ENCODE data around the gene CSTB. TPM values are rescaled to one million over a fixed set of nuclear protein-coding genes. Genes with fewer than 3 reads are reported as not detected.

Gene CSTB
- total and polyA plus RNA-seq, 2 donors (not counting 3 experiments of a cell fraction or from before 2014, with no cell fraction given): 65.8 to 83.7 TPM

GRCh38 chr21:43825242-43825935 lies 49.3 kb upstream of the CSTB start:
- no peaks in the 10 kb centered on the region for H3K79me2 ChIP-seq (ENCODE audit: control insufficient read depth, insufficient read depth, low read length)
- no peaks in the 10 kb centered on the region for H3K9me1 ChIP-seq (replicated peaks; ENCODE audit: control insufficient read depth, extremely low read depth, insufficient read depth, low read length)
- no peak for DNase-seq (ENCODE audit: low read depth, low spot score)
- H3K27me3 ChIP-seq (ENCODE audit: control insufficient read depth in 2 of 2, insufficient read depth in 2 of 2, low read length in 2 of 2): peaks cover 0 to 3% of the 10 kb centered on the region in 2 experiments
- no peaks in the 10 kb centered on the region for H4K20me1 ChIP-seq (replicated peaks; ENCODE audit: control insufficient read depth, extremely low read depth, insufficient read depth, low read length)
- dilution Hi-C loops (cut with MboI; ENCODE audit: extremely low pct_ligation_motif_present, low sequenced_read_pairs): no loop called here
- H3K9me3 ChIP-seq (replicated peaks; ENCODE audit: control insufficient read depth, insufficient read depth, low read length): no peaks in the 10 kb centered on the region
- H3K9ac ChIP-seq (replicated peaks; ENCODE audit: extremely low read depth, insufficient read depth, low read length): no peak overlapping the region
- H3K4me3 ChIP-seq (replicated peaks in 1 of 3; ENCODE audit: insufficient read depth in 1 of 3, low read depth in 1 of 3, low read length in 3 of 3): no peak overlapping the region
- H3K27ac ChIP-seq (ENCODE audit: insufficient read depth, low read depth, low read length): no peak overlapping the region
- no peak overlapping the region for H2AFZ ChIP-seq (ENCODE audit: low read depth, low read length)
- no peaks in the 10 kb centered on the region for H3K4me1 ChIP-seq (ENCODE audit: control insufficient read depth, extremely low read depth, insufficient read depth, low read length)
- no peaks in the 10 kb centered on the region for H3K36me3 ChIP-seq (ENCODE audit: control insufficient read depth in 2 of 2, extremely low read depth in 1 of 2, insufficient read depth in 2 of 2, low read length in 2 of 2)
- ChIA-PET POLR2A (no interaction called here), CTCF (interaction anchor here (0.6 to 3.0 kb wide), 11 partner anchors 9 to 150 kb away, joined by 3 to 13 read pairs (median 3); partner anchors contain the start of gene RRP1)
- intact Hi-C loops (cut with micrococcal nuclease): loop anchor here (5.0 kb wide), 1 partner anchor 42 kb away; the partner anchor contains the start of gene AGPAT3
- FAIRE-seq: no peak
- no TSS peak for BruUV-seq (replicated peaks)
- TF ChIP-seq EZH2 (IDR thresholded peaks at IDR 0.05; ENCODE audit: borderline replicate concordance, low read depth, low read length, severe bottlenecking): no peak
- TF ChIP-seq GATA2 (IDR thresholded peaks at IDR 0.05; ENCODE audit: insufficient read depth, insufficient read length, low read depth, low read length): no peak
- TF ChIP-seq POLR2A (IDR thresholded peaks at IDR 0.05; ENCODE audit: low read depth, low read length): no peak
- no peak for TF ChIP-seq MYC (IDR thresholded peaks at IDR 0.05; ENCODE audit: low read depth, low read length)
- no peak for TF ChIP-seq CTCF (IDR thresholded peaks at IDR 0.05; ENCODE audit: extremely low read depth in 1 of 2, insufficient read depth in 1 of 2, low read depth in 1 of 2, low read length in 2 of 2)
- TF ChIP-seq FOS (IDR thresholded peaks at IDR 0.05; ENCODE audit: borderline replicate concordance, insufficient read depth, low read length): no peak
- TF ChIP-seq POLR2AphosphoS5 (IDR thresholded peaks at IDR 0.05; ENCODE audit: insufficient read depth, low read depth, low read length): no peak
- TF ChIP-seq, protein P1, sequence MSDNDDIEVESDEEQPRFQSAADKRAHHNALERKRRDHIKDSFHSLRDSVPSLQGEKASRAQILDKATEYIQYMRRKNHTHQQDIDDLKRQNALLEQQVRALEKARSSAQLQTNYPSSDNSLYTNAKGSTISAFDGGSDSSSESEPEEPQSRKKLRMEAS (IDR thresholded peaks at IDR 0.05; ENCODE audit: insufficient read depth, insufficient read length): no peak
- no peak for TF ChIP-seq JUN (IDR thresholded peaks at IDR 0.05; ENCODE audit: borderline replicate concordance, insufficient read depth, insufficient read length, low read depth)
- no peak overlapping the region for H3K4me2 ChIP-seq (ENCODE audit: insufficient read depth, low read length)
